GM23338 (cell line): ENCODE measurements around the gene EPHB3. TPM values are rescaled to one million over a fixed set of nuclear protein-coding genes. Genes with fewer than 3 reads are reported as not detected.

Experiments
- ATAC-seq: fragments of 200-7000 bp; cut with Tn5 transposase; 3 replicates; pipeline ENCODE4 v1.9.1; 2020
- DNase-seq: peaks from one replicate; pipeline ENCODE4 v3.0.0-alpha.2; 2015; ENCODE audit warnings: low spot score
- H2AFZ ChIP-seq: fragments of 200-600 bp; sonication (generic); 2 replicates; pipeline ENCODE4 v1.8.0; 2016; ENCODE audit warnings: antibody characterized with exemption, mild to moderate bottlenecking, moderate library complexity
- H3F3A ChIP-seq: fragments of 200-600 bp; sonication (generic); replicated peaks from 2 replicates; pipeline ENCODE4 v1.8.0; 2017; ENCODE audit warnings: antibody characterized with exemption, mixed run types, low read depth
- H3K27ac ChIP-seq: fragments of 200-600 bp; sonication (generic); 2 replicates; pipeline ENCODE4 v1.6.1; 2016; ENCODE audit warnings: low read depth
- H3K27me3 ChIP-seq: fragments of 200-600 bp; sonication (generic); 2 replicates; pipeline ENCODE4 v1.8.0; 2016; ENCODE audit warnings: mild to moderate bottlenecking, mixed run types, moderate library complexity; ENCODE audit not compliant: insufficient read depth
- H3K36me3 ChIP-seq: fragments of 200-600 bp; sonication (generic); 2 replicates; pipeline ENCODE4 v1.8.0; 2016; ENCODE audit warnings: mild to moderate bottlenecking; ENCODE audit not compliant: insufficient read depth
- H3K4me1 ChIP-seq: fragments of 200-600 bp; sonication (generic); 2 replicates; pipeline ENCODE4 v1.8.0; 2016; ENCODE audit warnings: mild to moderate bottlenecking, moderate library complexity; ENCODE audit not compliant: insufficient read depth
- H3K4me2 ChIP-seq: fragments of 200-600 bp; sonication (generic); 2 replicates; pipeline ENCODE4 v1.7.1; 2017; ENCODE audit warnings: mixed run types
- H3K4me3 ChIP-seq: fragments of 200-600 bp; sonication (generic); 2 replicates; pipeline ENCODE4 v1.6.1; 2016; ENCODE audit warnings: mixed run types
- H3K79me2 ChIP-seq: fragments of 200-600 bp; sonication (generic); replicated peaks from 2 replicates; pipeline ENCODE4 v1.8.0; 2017; ENCODE audit warnings: mild to moderate bottlenecking; ENCODE audit not compliant: insufficient read depth
- H3K9me2 ChIP-seq: fragments of 200-600 bp; sonication (generic); 2 replicates; pipeline ENCODE4 v1.8.0; 2017; ENCODE audit not compliant: insufficient read depth
- H4K20me1 ChIP-seq: fragments of 200-600 bp; sonication (generic); replicated peaks from 2 replicates; pipeline ENCODE4 v1.8.0; 2017; ENCODE audit warnings: mild to moderate bottlenecking; ENCODE audit not compliant: insufficient read depth
- H3K27ac Mint-ChIP-seq: 2 replicates; pipeline ENCODE4 v1.8.0; 2020; ENCODE audit warnings: inconsistent platforms, mild to moderate bottlenecking, moderate library complexity, mixed read lengths
- H3K27me3 Mint-ChIP-seq: 3 replicates; pipeline ENCODE4 v1.8.0; 2022; ENCODE audit warnings: low read depth, mild to moderate bottlenecking, moderate library complexity, mixed read lengths, inconsistent platforms; ENCODE audit not compliant: insufficient read depth, poor library complexity
- H3K36me3 Mint-ChIP-seq: 3 replicates; pipeline ENCODE4 v1.8.0; 2021; ENCODE audit warnings: low read depth, mild to moderate bottlenecking, inconsistent platforms, moderate library complexity, mixed read lengths
- H3K4me1 Mint-ChIP-seq: 3 replicates; pipeline ENCODE4 v1.8.0; 2020; ENCODE audit warnings: mild to moderate bottlenecking, inconsistent platforms, mixed read lengths
- H3K4me3 Mint-ChIP-seq: 3 replicates; pipeline ENCODE4 v1.8.0; 2021; ENCODE audit warnings: moderate library complexity, mild to moderate bottlenecking, inconsistent platforms, mixed read lengths
- H3K9me3 Mint-ChIP-seq: 3 replicates; pipeline ENCODE4 v1.8.0; 2020; ENCODE audit warnings: moderate library complexity, mild to moderate bottlenecking, inconsistent platforms, mixed read lengths
- CREB1 ChIP-seq: fragments of 250-450 bp; sonication (Bioruptor Pico); IDR thresholded peaks from 2 replicates; pipeline ENCODE4 v1.5.0; 2020; ENCODE audit warnings: low read depth, mild to moderate bottlenecking, moderate library complexity
- EZH2 ChIP-seq: fragments of 200-600 bp; sonication (generic); IDR thresholded peaks from one replicate; pipeline ENCODE4 v1.8.0; 2017; ENCODE audit warnings: antibody characterized with exemption, mild to moderate bottlenecking, low read depth; ENCODE audit not compliant: unreplicated experiment
- EZH2phosphoT487 ChIP-seq: fragments of 200-600 bp; sonication (generic); IDR thresholded peaks from one replicate; pipeline ENCODE4 v1.8.1; 2018; ENCODE audit warnings: antibody characterized with exemption; ENCODE audit not compliant: unreplicated experiment
- JUNB ChIP-seq: IDR thresholded peaks from one replicate; pipeline ENCODE4 v1.6.1; 2016; ENCODE audit warnings: antibody characterized with exemption; ENCODE audit not compliant: unreplicated experiment
- ZNF114 ChIP-seq: fragments of 250-450 bp; sonication (Bioruptor Pico); IDR thresholded peaks from 2 replicates; pipeline ENCODE4 v1.5.0; 2020; ENCODE audit warnings: mild to moderate bottlenecking, moderate library complexity
- polyA plus RNA-seq: library from polyadenylated mRNA; unstranded; fragments of >200 nt; fragmentation: Nextera tagmentation; extraction: Ambion mirVana; gene quantifications from 2 replicates; pipeline ENCODE4 v1.2.1, GENCODE V29; 2016
- total RNA-seq: library from RNA; depleted of rRNA; stranded (reverse); fragments of >200 nt; shearing (Covaris generic); gene quantifications from 2 replicates; pipeline ENCODE4 v1.2.3, GENCODE V29; 2014
- TF ChIP-seq, protein P1 (sequence below): IDR thresholded peaks from one replicate; pipeline ENCODE4 v1.6.1; 2018; ENCODE audit warnings: antibody characterized with exemption; ENCODE audit not compliant: unreplicated experiment
- TF ChIP-seq, protein P2 (sequence below), 2 experiments: fragments of 200-600 bp in 1 of 2; sonication (generic) in 1 of 2; conservative IDR thresholded peaks; 2 replicates each; pipeline versions ENCODE4 v1.5.1 to v1.6.1; 2016 to 2017; ENCODE audit warnings: antibody characterized with exemption in 2 of 2, low read depth in 2 of 2, mild to moderate bottlenecking in 2 of 2, moderate library complexity in 1 of 2
- TF ChIP-seq, protein P3 (sequence below): IDR thresholded peaks from 2 replicates; pipeline ENCODE4 v1.6.1; 2016; ENCODE audit warnings: antibody characterized with exemption

EPHB3 gene
- total and polyA plus RNA-seq, 2 experiments from 2014 or later = 0.57 to 2.0 TPM

DNA sequence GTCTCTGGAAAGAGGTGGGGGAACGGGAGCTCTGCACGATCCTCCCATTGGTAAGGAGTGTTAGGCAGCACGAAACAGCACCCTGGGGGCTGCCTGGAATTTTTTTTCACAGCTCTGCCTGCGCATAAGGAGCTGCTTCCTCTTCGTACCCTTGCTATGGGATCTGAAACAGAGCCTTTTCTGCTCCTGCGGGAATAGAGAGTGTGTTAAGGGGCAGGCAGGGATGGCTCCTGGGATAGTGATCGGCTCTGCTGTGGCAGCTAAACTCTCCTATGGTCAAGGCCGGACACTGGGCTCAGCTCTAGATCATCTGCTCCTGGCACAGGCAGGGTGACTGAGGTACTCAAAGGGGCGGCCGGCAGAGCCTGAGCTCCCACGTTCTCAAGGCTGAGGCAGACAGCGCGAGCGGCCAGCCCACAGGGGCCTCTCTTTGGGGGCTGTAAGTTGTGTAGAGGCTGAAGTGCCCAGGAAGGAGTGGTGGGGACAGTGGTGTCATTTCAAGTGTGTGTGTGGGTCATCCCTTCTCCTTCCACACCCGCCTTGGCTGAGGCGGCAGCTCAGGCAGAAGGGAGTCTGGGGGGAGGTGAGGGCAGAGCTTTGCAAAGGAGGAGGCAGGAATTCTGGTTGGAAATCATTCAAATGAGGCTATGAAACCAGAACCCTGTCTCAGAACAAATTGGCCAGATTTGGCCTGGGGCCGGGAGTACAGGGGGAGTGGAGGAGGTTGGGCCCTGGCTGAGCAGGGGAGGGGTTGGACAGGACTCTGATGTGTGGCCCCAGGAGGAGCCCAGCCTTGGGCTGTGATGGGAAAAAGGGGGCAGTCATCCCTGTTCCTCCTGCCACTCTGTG, 31.0 kb downstream of the EPHB3 start (continued):
- TF ChIP-seq, protein P1, sequence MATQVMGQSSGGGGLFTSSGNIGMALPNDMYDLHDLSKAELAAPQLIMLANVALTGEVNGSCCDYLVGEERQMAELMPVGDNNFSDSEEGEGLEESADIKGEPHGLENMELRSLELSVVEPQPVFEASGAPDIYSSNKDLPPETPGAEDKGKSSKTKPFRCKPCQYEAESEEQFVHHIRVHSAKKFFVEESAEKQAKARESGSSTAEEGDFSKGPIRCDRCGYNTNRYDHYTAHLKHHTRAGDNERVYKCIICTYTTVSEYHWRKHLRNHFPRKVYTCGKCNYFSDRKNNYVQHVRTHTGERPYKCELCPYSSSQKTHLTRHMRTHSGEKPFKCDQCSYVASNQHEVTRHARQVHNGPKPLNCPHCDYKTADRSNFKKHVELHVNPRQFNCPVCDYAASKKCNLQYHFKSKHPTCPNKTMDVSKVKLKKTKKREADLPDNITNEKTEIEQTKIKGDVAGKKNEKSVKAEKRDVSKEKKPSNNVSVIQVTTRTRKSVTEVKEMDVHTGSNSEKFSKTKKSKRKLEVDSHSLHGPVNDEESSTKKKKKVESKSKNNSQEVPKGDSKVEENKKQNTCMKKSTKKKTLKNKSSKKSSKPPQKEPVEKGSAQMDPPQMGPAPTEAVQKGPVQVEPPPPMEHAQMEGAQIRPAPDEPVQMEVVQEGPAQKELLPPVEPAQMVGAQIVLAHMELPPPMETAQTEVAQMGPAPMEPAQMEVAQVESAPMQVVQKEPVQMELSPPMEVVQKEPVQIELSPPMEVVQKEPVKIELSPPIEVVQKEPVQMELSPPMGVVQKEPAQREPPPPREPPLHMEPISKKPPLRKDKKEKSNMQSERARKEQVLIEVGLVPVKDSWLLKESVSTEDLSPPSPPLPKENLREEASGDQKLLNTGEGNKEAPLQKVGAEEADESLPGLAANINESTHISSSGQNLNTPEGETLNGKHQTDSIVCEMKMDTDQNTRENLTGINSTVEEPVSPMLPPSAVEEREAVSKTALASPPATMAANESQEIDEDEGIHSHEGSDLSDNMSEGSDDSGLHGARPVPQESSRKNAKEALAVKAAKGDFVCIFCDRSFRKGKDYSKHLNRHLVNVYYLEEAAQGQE = no peak
- no peak for TF ChIP-seq EZH2
- no peak for TF ChIP-seq EZH2phosphoT487
- TF ChIP-seq, protein P2, sequence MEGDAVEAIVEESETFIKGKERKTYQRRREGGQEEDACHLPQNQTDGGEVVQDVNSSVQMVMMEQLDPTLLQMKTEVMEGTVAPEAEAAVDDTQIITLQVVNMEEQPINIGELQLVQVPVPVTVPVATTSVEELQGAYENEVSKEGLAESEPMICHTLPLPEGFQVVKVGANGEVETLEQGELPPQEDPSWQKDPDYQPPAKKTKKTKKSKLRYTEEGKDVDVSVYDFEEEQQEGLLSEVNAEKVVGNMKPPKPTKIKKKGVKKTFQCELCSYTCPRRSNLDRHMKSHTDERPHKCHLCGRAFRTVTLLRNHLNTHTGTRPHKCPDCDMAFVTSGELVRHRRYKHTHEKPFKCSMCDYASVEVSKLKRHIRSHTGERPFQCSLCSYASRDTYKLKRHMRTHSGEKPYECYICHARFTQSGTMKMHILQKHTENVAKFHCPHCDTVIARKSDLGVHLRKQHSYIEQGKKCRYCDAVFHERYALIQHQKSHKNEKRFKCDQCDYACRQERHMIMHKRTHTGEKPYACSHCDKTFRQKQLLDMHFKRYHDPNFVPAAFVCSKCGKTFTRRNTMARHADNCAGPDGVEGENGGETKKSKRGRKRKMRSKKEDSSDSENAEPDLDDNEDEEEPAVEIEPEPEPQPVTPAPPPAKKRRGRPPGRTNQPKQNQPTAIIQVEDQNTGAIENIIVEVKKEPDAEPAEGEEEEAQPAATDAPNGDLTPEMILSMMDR (conservative IDR thresholded peaks at IDR 0.05; ENCODE audit: low read depth in 2 of 2) = no peak
- no peak for TF ChIP-seq JUNB
- no peak for TF ChIP-seq ZNF114 (CRISPR knock-in tag)

DNA sequence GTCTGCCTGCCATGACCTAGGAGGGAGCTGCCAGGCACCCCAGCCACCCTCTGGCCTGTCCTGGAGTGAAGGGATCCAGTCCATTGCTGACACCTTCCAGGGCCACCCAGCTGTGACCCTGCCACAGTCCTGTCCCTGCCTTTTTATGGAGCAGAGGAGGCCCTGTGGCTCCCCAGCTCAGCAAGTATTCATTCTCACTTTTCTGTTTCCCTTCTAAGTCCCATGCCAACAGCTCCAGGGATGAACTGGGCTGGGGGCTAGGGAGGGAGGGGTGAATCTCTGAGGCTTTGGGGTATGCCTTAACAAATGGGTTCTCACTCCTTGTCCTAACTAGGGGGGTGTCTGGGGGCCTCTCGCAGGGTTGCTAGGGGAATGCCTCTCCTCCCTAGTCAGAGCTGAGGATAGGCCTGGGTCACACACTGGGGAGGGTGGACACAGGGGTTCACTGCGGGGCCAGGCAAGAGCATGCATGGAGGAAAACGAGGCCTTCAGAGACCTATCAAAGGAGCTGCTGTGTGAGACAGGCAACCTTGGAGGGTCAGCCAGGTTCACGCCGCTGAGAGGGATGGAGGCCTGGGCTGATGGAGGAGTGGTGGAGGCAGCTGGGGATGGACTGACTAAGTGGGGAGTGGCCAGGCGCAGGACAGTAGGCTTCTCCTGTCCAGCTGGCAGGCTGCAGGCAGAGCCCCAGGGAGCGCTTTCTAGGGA, 31.8 kb downstream of the EPHB3 start:
- Mint-ChIP-seq H3K4me3 (no peak overlapping the region), H3K4me1 (peaks cover 42% of the 10 kb centered on the region), H3K9me3 (no peaks in the 10 kb centered on the region), H3K27me3 (peaks cover 33% of the 10 kb centered on the region), H3K27ac (no peak overlapping the region), H3K36me3 (no peaks in the 10 kb centered on the region)
- H3K4me3 ChIP-seq = no peak overlapping the region
- no peak overlapping the region for H2AFZ ChIP-seq
- H3K27me3 ChIP-seq = peaks cover 72% of the 10 kb centered on the region
- H3K4me2 ChIP-seq = no peak overlapping the region
- no peaks in the 10 kb centered on the region for H4K20me1 ChIP-seq
- H3K9me2 ChIP-seq = no peaks in the 10 kb centered on the region
- H3F3A ChIP-seq = no peaks in the 10 kb centered on the region
- H3K4me1 ChIP-seq = peaks cover 33% of the 10 kb centered on the region
- DNase-seq (no peak), ATAC-seq (no peak)
- H3K79me2 ChIP-seq = no peaks in the 10 kb centered on the region
- no peak overlapping the region for H3K27ac ChIP-seq
- no peaks in the 10 kb centered on the region for H3K36me3 ChIP-seq
- no peak for TF ChIP-seq CREB1 (CRISPR knock-in tag)
- TF ChIP-seq, protein P2 (conservative IDR thresholded peaks at IDR 0.05; ENCODE audit: low read depth in 2 of 2) = no peak
- TF ChIP-seq, protein P3, sequence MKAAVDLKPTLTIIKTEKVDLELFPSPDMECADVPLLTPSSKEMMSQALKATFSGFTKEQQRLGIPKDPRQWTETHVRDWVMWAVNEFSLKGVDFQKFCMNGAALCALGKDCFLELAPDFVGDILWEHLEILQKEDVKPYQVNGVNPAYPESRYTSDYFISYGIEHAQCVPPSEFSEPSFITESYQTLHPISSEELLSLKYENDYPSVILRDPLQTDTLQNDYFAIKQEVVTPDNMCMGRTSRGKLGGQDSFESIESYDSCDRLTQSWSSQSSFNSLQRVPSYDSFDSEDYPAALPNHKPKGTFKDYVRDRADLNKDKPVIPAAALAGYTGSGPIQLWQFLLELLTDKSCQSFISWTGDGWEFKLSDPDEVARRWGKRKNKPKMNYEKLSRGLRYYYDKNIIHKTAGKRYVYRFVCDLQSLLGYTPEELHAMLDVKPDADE = no peak
